HFFc6 (cell line): Measurements from ENCODE around the gene ZFP42. TPM values are rescaled to one million over a fixed set of nuclear protein-coding genes. Genes with fewer than 3 reads are reported as not detected.

Experiments used
- DNase-seq: peaks from one replicate; pipeline ENCODE4 v3.0.0-alpha.2; 2018
- H3K27ac Mint-ChIP-seq: 2 replicates; pipeline ENCODE4 v1.8.0; 2020; ENCODE audit warnings: mild to moderate bottlenecking, mixed read lengths
- H3K27me3 Mint-ChIP-seq: 2 replicates; pipeline ENCODE4 v1.8.0; 2021; ENCODE audit warnings: mild to moderate bottlenecking, moderate library complexity, mixed read lengths; ENCODE audit not compliant: insufficient read depth
- H3K36me3 Mint-ChIP-seq: 2 replicates; pipeline ENCODE4 v1.8.0; 2021; ENCODE audit warnings: low read depth, mixed read lengths
- H3K4me1 Mint-ChIP-seq: 2 replicates; pipeline ENCODE4 v1.8.0; 2020; ENCODE audit warnings: low read depth, mixed read lengths
- H3K4me3 Mint-ChIP-seq: 2 replicates; pipeline ENCODE4 v1.8.0; 2020; ENCODE audit warnings: mild to moderate bottlenecking, moderate library complexity, mixed read lengths
- H3K9me3 Mint-ChIP-seq: 2 replicates; pipeline ENCODE4 v1.8.0; 2020; ENCODE audit warnings: mild to moderate bottlenecking, mixed read lengths
- long read RNA-seq: library from polyadenylated mRNA; unstranded; transcript quantifications from one replicate; pipeline ENCODE4 v2.0.0, GENCODE V29; 2019
- total RNA-seq, 6 experiments: library from RNA; stranded (reverse); fragmentation: NEBNext Ultra II Directional; extraction: Animal tissue kit (Norgen Biotek cat#: 25700); gene quantifications; 2 replicates in 1 of 6; 3 replicates in 5 of 6; pipeline ENCODE4 v1.2.3, GENCODE V29; 2021
- TF ChIP-seq, protein P1 (sequence below): fragments of 200-600 bp; sonication (generic); IDR thresholded peaks from 2 replicates; pipeline ENCODE4 v1.5.0; 2021; ENCODE audit warnings: antibody characterized with exemption, mild to moderate bottlenecking

ZFP42 gene
- total RNA-seq, result not detected
- long read RNA-seq, result 0 reads

DNA sequence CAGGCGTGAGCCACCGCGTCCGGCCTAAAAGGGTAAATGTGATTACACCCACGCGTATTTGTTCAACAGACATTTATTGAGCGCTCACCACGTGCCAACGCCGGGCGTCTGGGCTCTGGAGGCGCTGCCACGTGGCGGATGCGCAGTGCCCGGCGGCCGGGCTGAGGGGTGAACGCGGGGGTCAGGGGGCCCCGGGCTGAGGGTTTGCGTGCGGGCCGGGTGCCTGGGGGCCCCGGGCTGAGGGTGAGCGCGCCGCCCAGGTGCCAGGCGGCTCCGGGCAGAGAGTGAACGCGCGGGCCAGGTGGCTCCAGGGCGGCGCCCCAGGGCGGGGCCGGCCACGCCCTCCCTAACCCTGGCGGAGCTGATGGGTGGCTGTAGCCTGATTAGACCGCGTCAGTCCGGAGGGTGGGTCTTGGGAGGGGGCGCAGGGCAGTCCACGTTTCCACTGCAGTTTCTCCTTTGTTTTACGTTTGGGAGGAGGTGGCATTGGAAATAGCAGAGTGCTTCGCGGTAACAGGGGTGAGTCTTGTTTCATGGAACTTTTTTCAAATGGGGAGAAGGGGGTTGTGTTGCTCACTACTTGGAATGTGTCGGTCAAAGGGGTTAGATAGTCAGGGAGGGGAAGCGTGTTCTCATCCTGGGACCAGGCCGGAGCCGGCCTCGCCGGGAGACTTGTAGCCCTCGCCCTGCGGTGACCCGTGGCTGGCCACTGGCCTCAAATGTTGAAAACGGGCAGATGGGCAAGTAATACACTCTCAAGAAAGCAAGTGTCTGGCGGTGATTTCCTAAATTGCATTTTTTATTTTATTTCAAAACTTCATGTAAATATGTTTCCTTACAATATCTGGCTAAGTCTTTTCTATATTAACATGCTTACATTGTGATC is at the start of gene ZFP42:
TSS of gene ZFP42 (plus strand) at position 450 of the 886 bp plus-strand sequence. CDS start 7,037 bp downstream, outside the sequence.
- Mint-ChIP-seq H3K9me3 (peaks cover 22% of the 10 kb centered on the region), H3K4me1 (no peaks in the 10 kb centered on the region), H3K27me3 (peaks cover 1% of the 10 kb centered on the region; the same call in 1 of the 2 replicates), H3K4me3 (no peak within 1 kb of the TSS), H3K27ac (no peak within 1 kb of the TSS), H3K36me3 (peaks cover 4% of the 10 kb centered on the region; the same call in 1 of the 2 replicates)
- TF ChIP-seq, protein P1, sequence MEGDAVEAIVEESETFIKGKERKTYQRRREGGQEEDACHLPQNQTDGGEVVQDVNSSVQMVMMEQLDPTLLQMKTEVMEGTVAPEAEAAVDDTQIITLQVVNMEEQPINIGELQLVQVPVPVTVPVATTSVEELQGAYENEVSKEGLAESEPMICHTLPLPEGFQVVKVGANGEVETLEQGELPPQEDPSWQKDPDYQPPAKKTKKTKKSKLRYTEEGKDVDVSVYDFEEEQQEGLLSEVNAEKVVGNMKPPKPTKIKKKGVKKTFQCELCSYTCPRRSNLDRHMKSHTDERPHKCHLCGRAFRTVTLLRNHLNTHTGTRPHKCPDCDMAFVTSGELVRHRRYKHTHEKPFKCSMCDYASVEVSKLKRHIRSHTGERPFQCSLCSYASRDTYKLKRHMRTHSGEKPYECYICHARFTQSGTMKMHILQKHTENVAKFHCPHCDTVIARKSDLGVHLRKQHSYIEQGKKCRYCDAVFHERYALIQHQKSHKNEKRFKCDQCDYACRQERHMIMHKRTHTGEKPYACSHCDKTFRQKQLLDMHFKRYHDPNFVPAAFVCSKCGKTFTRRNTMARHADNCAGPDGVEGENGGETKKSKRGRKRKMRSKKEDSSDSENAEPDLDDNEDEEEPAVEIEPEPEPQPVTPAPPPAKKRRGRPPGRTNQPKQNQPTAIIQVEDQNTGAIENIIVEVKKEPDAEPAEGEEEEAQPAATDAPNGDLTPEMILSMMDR, result no peak
- no peak for DNase-seq

GRCh38 chr4:187961171-187961570 is 34.4 kb upstream of the ZFP42 start:
- Mint-ChIP-seq H3K27me3 (no peaks in the 10 kb centered on the region), H3K36me3 (no peaks in the 10 kb centered on the region), H3K4me3 (no peak overlapping the region), H3K4me1 (peaks cover 11% of the 10 kb centered on the region; the same call in 1 of the 2 replicates), H3K9me3 (no peaks in the 10 kb centered on the region; the same call in 1 of the 2 replicates), H3K27ac (no peak overlapping the region)
- no peak for DNase-seq
- TF ChIP-seq, protein P1, result no peak

GRCh38 chr4:187961961-187962360 is 33.6 kb upstream of the ZFP42 start:
- H3K4me3 Mint-ChIP-seq, result peak overlapping the region; percentile 49; the same call in 1 of the 2 replicates
- H3K27ac Mint-ChIP-seq, result no peak overlapping the region
- no peaks in the 10 kb centered on the region; the same call in 1 of the 2 replicates for H3K9me3 Mint-ChIP-seq
- H3K36me3 Mint-ChIP-seq, result no peaks in the 10 kb centered on the region
- no peak for DNase-seq
- peaks cover 11% of the 10 kb centered on the region; the same call in 1 of the 2 replicates for H3K4me1 Mint-ChIP-seq
- no peaks in the 10 kb centered on the region for H3K27me3 Mint-ChIP-seq
- TF ChIP-seq, protein P1, result no peak

DNA sequence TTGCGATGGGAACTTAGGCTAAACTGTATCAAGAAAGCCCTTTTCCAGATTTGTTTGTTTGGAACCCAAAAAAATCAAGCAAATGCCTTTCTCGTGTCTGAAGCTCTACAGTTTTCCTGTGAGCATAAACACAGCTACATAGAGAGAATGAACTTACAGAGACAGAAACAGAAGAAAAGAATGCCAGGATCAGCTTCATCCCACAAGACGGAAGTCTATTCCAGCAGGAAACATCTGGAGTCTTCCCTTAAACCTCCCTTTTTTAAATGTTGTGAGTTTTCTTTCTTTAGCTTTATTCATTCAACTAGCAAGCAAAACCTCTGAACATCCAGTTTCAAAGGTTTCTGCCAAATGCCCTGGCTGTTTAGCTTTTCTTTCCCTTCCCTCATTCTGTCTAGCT is 32.6 kb upstream of the ZFP42 start:
- DNase-seq, result no peak
- TF ChIP-seq, protein P1, result no peak
- Mint-ChIP-seq H3K9me3 (no peaks in the 10 kb centered on the region; the same call in 1 of the 2 replicates), H3K4me3 (peak overlapping the region; percentile 49; the same call in 1 of the 2 replicates), H3K27ac (no peak overlapping the region), H3K36me3 (no peaks in the 10 kb centered on the region), H3K4me1 (peaks cover 11% of the 10 kb centered on the region; the same call in 1 of the 2 replicates), H3K27me3 (no peaks in the 10 kb centered on the region)

GRCh38 chr4:187965726-187966125 is 29.8 kb upstream of the ZFP42 start:
- no peaks in the 10 kb centered on the region for H3K36me3 Mint-ChIP-seq
- no peak overlapping the region for H3K4me3 Mint-ChIP-seq
- H3K4me1 Mint-ChIP-seq, result peaks cover 11% of the 10 kb centered on the region; the same call in 1 of the 2 replicates
- TF ChIP-seq, protein P1, result no peak
- DNase-seq, result no peak
- H3K9me3 Mint-ChIP-seq, result peaks cover 7% of the 10 kb centered on the region; the same call in 1 of the 2 replicates
- H3K27ac Mint-ChIP-seq, result no peak overlapping the region
- no peaks in the 10 kb centered on the region; the same call in 1 of the 2 replicates for H3K27me3 Mint-ChIP-seq
